Measurements from ENCODE around the gene PHTF1. TPM values are rescaled to one million over a fixed set of nuclear protein-coding genes. Genes with fewer than 3 reads are reported as not detected.

The PHTF1 gene
- total RNA-seq, 1 experiment from 2014 or later: 27.3 TPM

- no TSS peak for BruUV-seq (replicated peaks)
- POLR2A ChIA-PET (ENCODE audit: unreplicated experiment): no interaction called here
These were observed 64.4 kb downstream of the PHTF1 start for GRCh38 chr1:113694910-113695309.

GRCh38 chr1:113692824-113693431, 66.4 kb downstream of the PHTF1 start:
- DNase-seq (no peak), ATAC-seq (no peak)
- no peak overlapping the region for H3K4me2 ChIP-seq (ENCODE audit: low read length)
- no peak overlapping the region for H2AFZ ChIP-seq (ENCODE audit: low read length)
- ChIA-PET POLR2A (ENCODE audit: unreplicated experiment) (no interaction called here), CTCF (no interaction called here)
- H3K36me3 ChIP-seq (ENCODE audit: low read depth, low read length): peaks cover 23% of the 10 kb centered on the region
- no peak overlapping the region for H3K9ac ChIP-seq (ENCODE audit: low read length)
- intact Hi-C loops (cut with micrococcal nuclease): no loop called here
- H3F3A ChIP-seq (ENCODE audit: low read length, unreplicated experiment): no peaks in the 10 kb centered on the region
- no peak overlapping the region for H3K4me3 ChIP-seq (ENCODE audit: low read length)
- H3K27ac ChIP-seq (ENCODE audit: low read length): no peak overlapping the region
- peaks cover 13% of the 10 kb centered on the region; the same call in 1 of the 2 replicates for H3K9me3 ChIP-seq (ENCODE audit: low read length)
- no peaks in the 10 kb centered on the region for H3K79me2 ChIP-seq (ENCODE audit: low read length)
- H4K20me1 ChIP-seq (ENCODE audit: low read length): no peaks in the 10 kb centered on the region
- H3K9me2 ChIP-seq (replicated peaks; ENCODE audit: low read length): no peaks in the 10 kb centered on the region
- BruUV-seq (replicated peaks): no TSS peak
- TF ChIP-seq EZH2phosphoT487 (IDR thresholded peaks at IDR 0.05; ENCODE audit: borderline replicate concordance, low read length) (no peak), CTCF (conservative IDR thresholded peaks at IDR 0.05; ENCODE audit: low read depth, low read length) (no peak), EZH2 (IDR thresholded peaks at IDR 0.05; ENCODE audit: low read length, unreplicated experiment) (no peak)
- no peaks in the 10 kb centered on the region for H3K27me3 ChIP-seq (ENCODE audit: low read length)
- no peaks in the 10 kb centered on the region for H3K4me1 ChIP-seq (ENCODE audit: insufficient read depth, low read length)

More at GRCh38 chr1:113694910-113695309, 64.4 kb downstream of the PHTF1 start:
- Histone ChIP-seq H3K27ac (ENCODE audit: low read length) (no peak overlapping the region), H3F3A (ENCODE audit: low read length, unreplicated experiment) (no peaks in the 10 kb centered on the region), H3K4me3 (ENCODE audit: low read length) (no peak overlapping the region), H3K9me3 (ENCODE audit: low read length) (peaks cover 13% of the 10 kb centered on the region; the same call in 1 of the 2 replicates), H3K79me2 (ENCODE audit: low read length) (no peaks in the 10 kb centered on the region), H2AFZ (ENCODE audit: low read length) (no peak overlapping the region), H3K4me1 (ENCODE audit: insufficient read depth, low read length) (no peaks in the 10 kb centered on the region), H3K9ac (ENCODE audit: low read length) (no peak overlapping the region), H4K20me1 (ENCODE audit: low read length) (no peaks in the 10 kb centered on the region), H3K9me2 (replicated peaks; ENCODE audit: low read length) (no peaks in the 10 kb centered on the region), H3K36me3 (ENCODE audit: low read depth, low read length) (peaks cover 23% of the 10 kb centered on the region), H3K4me2 (ENCODE audit: low read length) (no peak overlapping the region), H3K27me3 (ENCODE audit: low read length) (no peaks in the 10 kb centered on the region)
- DNase-seq (no peak), ATAC-seq (no peak)
- TF ChIP-seq EZH2phosphoT487 (IDR thresholded peaks at IDR 0.05; ENCODE audit: borderline replicate concordance, low read length) (no peak), EZH2 (IDR thresholded peaks at IDR 0.05; ENCODE audit: low read length, unreplicated experiment) (no peak), CTCF (conservative IDR thresholded peaks at IDR 0.05; ENCODE audit: low read depth, low read length) (no peak)
- CTCF ChIA-PET: no interaction called here
- intact Hi-C loops (cut with micrococcal nuclease): no loop called here

- peaks cover 23% of the 10 kb centered on the region for H3K36me3 ChIP-seq (ENCODE audit: low read depth, low read length)
- ChIA-PET POLR2A (ENCODE audit: unreplicated experiment) (no interaction called here), CTCF (no interaction called here)
- H3K9ac ChIP-seq (ENCODE audit: low read length): no peak overlapping the region
- ATAC-seq (no peak), DNase-seq (no peak)
- H3K9me2 ChIP-seq (replicated peaks; ENCODE audit: low read length): no peaks in the 10 kb centered on the region
- no peaks in the 10 kb centered on the region for H4K20me1 ChIP-seq (ENCODE audit: low read length)
- no peak overlapping the region for H3K4me3 ChIP-seq (ENCODE audit: low read length)
- intact Hi-C loops (cut with micrococcal nuclease): no loop called here
- no peaks in the 10 kb centered on the region for H3K79me2 ChIP-seq (ENCODE audit: low read length)
- H3K27me3 ChIP-seq (ENCODE audit: low read length): no peaks in the 10 kb centered on the region
- TF ChIP-seq CTCF (conservative IDR thresholded peaks at IDR 0.05; ENCODE audit: low read depth, low read length) (no peak), EZH2 (IDR thresholded peaks at IDR 0.05; ENCODE audit: low read length, unreplicated experiment) (no peak), EZH2phosphoT487 (IDR thresholded peaks at IDR 0.05; ENCODE audit: borderline replicate concordance, low read length) (no peak)
- no peaks in the 10 kb centered on the region for H3F3A ChIP-seq (ENCODE audit: low read length, unreplicated experiment)
- H2AFZ ChIP-seq (ENCODE audit: low read length): no peak overlapping the region
- no peaks in the 10 kb centered on the region for H3K4me1 ChIP-seq (ENCODE audit: insufficient read depth, low read length)
- H3K27ac ChIP-seq (ENCODE audit: low read length): no peak overlapping the region
- H3K4me2 ChIP-seq (ENCODE audit: low read length): no peak overlapping the region
- peaks cover 13% of the 10 kb centered on the region; the same call in 1 of the 2 replicates for H3K9me3 ChIP-seq (ENCODE audit: low read length)
- no TSS peak for BruUV-seq (replicated peaks)
These were observed 66.9 kb downstream of the PHTF1 start for GRCh38 chr1:113692342-113692741.

All from PC-3 (cell line).